Inferior parietal cortex (tissue), 1 donor: ENCODE data around the gene RBPJ.
"Not testable (repeated sequence)": the region's sequence is repeated elsewhere in the genome, so short reads cannot be mapped to it uniquely, and the experiment has no call there.

Experiments
- DNase-seq: peaks from one replicate; pipeline ENCODE4 v3.0.0-alpha.2; 2016; ENCODE audit errors: extremely low spot score

The RBPJ gene

GRCh38 chr4:26375551-26375950 is 54.7 kb downstream of the RBPJ start:
- DNase-seq, result no peak

- DNase-seq, result no peak
Observed at GRCh38 chr4:26377328-26378311, 56.8 kb downstream of the RBPJ start.

- no peak for DNase-seq
Observed at GRCh38 chr4:26379837-26380236, 59.0 kb downstream of the RBPJ start.

- no peak for DNase-seq
Observed at GRCh38 chr4:26380740-26381139, 59.9 kb downstream of the RBPJ start.

GRCh38 chr4:26384380-26385057 is 63.7 kb downstream of the RBPJ start:
- no peak for DNase-seq

- DNase-seq, result no peak
Observed at GRCh38 chr4:26385690-26386089, 64.9 kb downstream of the RBPJ start.

- no peak for DNase-seq
Observed at GRCh38 chr4:26386386-26386785, 65.6 kb downstream of the RBPJ start.

GRCh38 chr4:26388671-26389070 is 67.9 kb downstream of the RBPJ start:
- no peak for DNase-seq

- DNase-seq, result no peak
Observed at GRCh38 chr4:26397086-26397485, 76.3 kb downstream of the RBPJ start.

DNA sequence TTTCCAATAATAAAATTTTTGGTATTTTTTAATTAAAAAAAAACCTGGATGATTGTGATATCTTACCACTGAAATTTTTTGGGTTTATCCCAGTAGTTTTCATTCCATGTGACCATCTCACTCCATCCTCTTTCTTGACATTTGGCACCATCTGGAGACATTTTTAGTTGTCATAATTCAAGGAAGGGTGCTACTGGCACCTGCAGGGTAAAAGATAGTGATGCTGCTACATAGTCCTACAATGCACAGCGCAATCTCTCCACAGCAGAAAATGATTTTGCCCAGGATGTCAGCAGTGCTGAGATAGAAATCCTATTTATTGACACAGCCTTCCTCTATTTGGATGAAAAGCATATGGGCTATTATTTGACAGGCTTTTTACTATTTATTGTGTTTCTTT is 79.3 kb downstream of the RBPJ start:
- DNase-seq, result no peak

- DNase-seq, result not testable (repeated sequence)
Observed at GRCh38 chr4:26402017-26402416, 81.2 kb downstream of the RBPJ start.

DNA sequence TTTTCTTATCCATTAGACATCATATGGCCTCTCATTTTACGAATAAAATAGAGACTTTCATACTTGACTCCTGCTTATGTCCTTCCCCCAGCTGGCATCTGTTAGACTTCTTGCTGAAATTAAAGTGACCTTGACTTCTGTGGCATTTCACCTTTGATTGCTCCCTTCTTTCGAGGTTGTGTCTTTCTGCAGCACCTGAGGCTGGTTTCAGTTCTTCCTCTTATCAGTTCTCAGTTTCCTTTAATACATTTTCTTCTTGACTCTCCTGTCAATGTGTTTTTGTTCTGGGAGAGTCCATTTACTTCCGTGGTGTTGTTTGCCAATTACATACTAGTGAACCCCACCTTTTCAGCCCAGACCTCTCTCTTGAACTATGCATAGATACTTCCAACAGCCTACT is 81.6 kb downstream of the RBPJ start:
- no peak for DNase-seq

GRCh38 chr4:26404743-26405206 is 84.0 kb downstream of the RBPJ start:
- DNase-seq, result no peak

- DNase-seq, result no peak
Observed at GRCh38 chr4:26406346-26406975, 85.6 kb downstream of the RBPJ start.

- DNase-seq, result no peak
Observed at GRCh38 chr4:26407476-26407875, 86.7 kb downstream of the RBPJ start.

DNA sequence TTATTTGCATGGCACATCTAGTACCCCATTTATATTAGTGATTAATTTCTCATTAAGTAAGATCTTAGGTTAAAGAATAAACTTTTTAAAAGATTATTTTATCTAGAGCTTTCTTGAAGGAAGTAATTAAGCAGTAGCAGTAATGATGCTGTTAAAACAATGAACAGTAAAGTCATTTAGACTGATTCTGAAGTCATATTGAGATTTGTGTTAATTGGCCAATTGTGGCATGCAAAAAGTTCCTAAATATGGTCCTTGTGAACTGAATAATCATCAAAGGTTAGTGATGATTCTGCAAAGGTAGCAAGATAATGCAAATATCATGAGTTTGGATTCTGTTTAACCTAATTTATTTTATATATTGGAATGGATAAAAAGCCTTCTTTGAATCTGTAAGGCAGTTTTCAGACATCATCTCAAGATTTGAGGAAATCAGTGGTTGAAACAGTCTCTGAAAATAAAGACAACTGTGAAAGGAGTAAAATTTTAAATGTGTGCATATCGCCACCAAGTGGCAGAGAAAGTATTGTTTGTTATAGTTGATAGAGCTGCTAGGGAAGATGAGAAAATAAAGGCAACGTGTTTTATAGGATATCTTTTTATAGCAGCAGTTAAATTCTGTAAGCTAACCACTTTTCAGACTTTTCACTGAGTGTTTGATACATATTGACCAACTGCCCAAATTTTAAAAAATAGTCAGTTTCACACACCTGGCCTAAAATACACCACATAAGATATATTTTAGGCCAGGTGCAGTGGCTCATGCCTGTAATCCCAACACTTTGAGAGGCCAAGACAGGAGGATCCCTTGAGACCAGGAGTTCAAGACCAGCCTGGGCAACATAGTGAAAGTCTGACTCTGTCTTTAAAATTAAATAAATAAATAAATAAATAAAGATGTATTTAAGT is 89.8 kb downstream of the RBPJ start:
- peak; percentile 95 for DNase-seq

GRCh38 chr4:26412381-26413372 is 91.9 kb downstream of the RBPJ start:
- DNase-seq, result no peak

- no peak for DNase-seq
Observed at GRCh38 chr4:26413582-26413981, 92.8 kb downstream of the RBPJ start.

- DNase-seq, result no peak
Observed at GRCh38 chr4:26418107-26418506, 97.3 kb downstream of the RBPJ start.

DNA sequence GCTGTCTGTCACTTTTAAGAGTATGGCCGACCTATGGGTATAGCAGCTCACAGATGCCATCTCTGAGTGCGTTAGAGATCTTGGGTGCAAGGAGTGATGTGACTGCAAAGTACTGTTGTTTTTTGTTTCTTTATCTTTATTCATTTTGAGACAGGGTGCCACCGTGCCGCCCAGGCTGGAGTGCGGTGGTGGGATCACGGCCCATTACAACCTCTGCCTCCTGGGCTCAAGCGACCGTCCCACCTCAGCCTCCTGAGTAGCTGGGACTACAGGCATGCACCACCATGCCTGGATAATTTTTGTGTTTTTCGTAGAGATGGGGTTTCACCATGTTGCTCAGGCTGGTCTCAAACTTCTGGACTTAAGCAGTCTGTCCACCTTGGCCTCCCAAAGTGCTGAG is 98.0 kb downstream of the RBPJ start:
- DNase-seq, result no peak
